Upper lobe of right lung (tissue), 1 donor: Measurements from ENCODE around the gene TARBP2. TPM values are rescaled to one million over a fixed set of nuclear protein-coding genes. Genes with fewer than 3 reads are reported as not detected.
A peak's percentile ranks its signal among the peaks of the same experiment; 100 is the strongest.
"Not testable (repeated sequence)": the region's sequence is repeated elsewhere in the genome, so short reads cannot be mapped to it uniquely, and the experiment has no call there.

Experiments used
- ATAC-seq: fragments of 200-7000 bp; cut with Tn5 transposase; one replicate; pipeline ENCODE4 v1.9.1; 2020; ENCODE audit warnings: mild to moderate bottlenecking, moderate library complexity
- DNase-seq: peaks from one replicate; pipeline ENCODE4 v3.0.0-alpha.2; 2020
- H3K27ac ChIP-seq: fragments of 200-600 bp; one replicate; pipeline ENCODE4 v1.8.0; 2022
- H3K27me3 ChIP-seq: fragments of 200-600 bp; one replicate; pipeline ENCODE4 v1.8.0; 2022; ENCODE audit warnings: mild to moderate bottlenecking
- H3K36me3 ChIP-seq: fragments of 200-600 bp; one replicate; pipeline ENCODE4 v1.8.0; 2022
- H3K4me1 ChIP-seq: fragments of 200-600 bp; one replicate; pipeline ENCODE4 v1.8.0; 2022
- H3K4me3 ChIP-seq: fragments of 200-600 bp; one replicate; pipeline ENCODE4 v1.8.0; 2022; ENCODE audit warnings: mild to moderate bottlenecking
- H3K9me3 ChIP-seq: fragments of 200-600 bp; one replicate; pipeline ENCODE4 v1.8.0; 2022
- CTCF ChIP-seq: fragments of 200-600 bp; IDR thresholded peaks from one replicate; pipeline ENCODE4 v1.8.0; 2022; ENCODE audit warnings: antibody characterized with exemption
- intact Hi-C: fragments of 100-400 bp; cut with DNase I; formaldehyde crosslinking; loops from one replicate; pipeline ENCODE4 v1.11.0; 2022
- total RNA-seq: library from RNA; stranded (reverse); fragmentation: NEBNext Ultra II Directional; extraction: Animal tissue kit (Norgen Biotek cat#: 25700); gene quantifications from one replicate; pipeline ENCODE4 v1.2.1, GENCODE V29; 2021
- donor health status: DM: no; HTN: yes; CAD: no; lungs with severe emphysema.

TARBP2 gene
- total RNA-seq, 1 donor from 2014 or later: 33.1 TPM

- intact Hi-C loops: loop anchor here (10.0 kb wide), 1 partner anchor 71 kb away; no protein-coding TSS in a partner anchor
- Histone ChIP-seq H3K27me3 (no peaks in the 10 kb centered on the region), H3K9me3 (no peaks in the 10 kb centered on the region), H3K36me3 (peaks cover 53% of the 10 kb centered on the region), H3K27ac (peak overlapping the region; percentile 47), H3K4me3 (no peak overlapping the region), H3K4me1 (peaks cover 19% of the 10 kb centered on the region)
- TF ChIP-seq CTCF: peak; percentile 75
- no peak for DNase-seq
- ATAC-seq: peak; percentile 94
Measured at GRCh38 chr12:53543539-53543938, 42.5 kb downstream of the TARBP2 start.

GRCh38 chr12:53548354-53548753 is 47.3 kb downstream of the TARBP2 start:
- not testable (repeated sequence) for H3K9me3 ChIP-seq, H3K4me3 ChIP-seq, ATAC-seq, H3K4me1 ChIP-seq, H3K27me3 ChIP-seq, DNase-seq, H3K27ac ChIP-seq
- intact Hi-C loops: loop anchor here (5.0 to 10.0 kb wide), 2 partner anchors 66 to 124 kb away; no protein-coding TSS in a partner anchor
- peaks cover 51% of the 10 kb centered on the region for H3K36me3 ChIP-seq

GRCh38 chr12:53550131-53550530 is 49.0 kb downstream of the TARBP2 start:
- H3K4me1 ChIP-seq, H3K9me3 ChIP-seq, H3K4me3 ChIP-seq, H3K27ac ChIP-seq, DNase-seq, intact Hi-C loops, ATAC-seq, H3K27me3 ChIP-seq: not testable (repeated sequence)
- peaks cover 51% of the 10 kb centered on the region for H3K36me3 ChIP-seq

GRCh38 chr12:53550595-53550994 is 49.5 kb downstream of the TARBP2 start:
- Histone ChIP-seq H3K36me3 (peaks cover 51% of the 10 kb centered on the region), H3K27ac (no peak overlapping the region), H3K4me1 (no peaks in the 10 kb centered on the region), H3K4me3 (no peak overlapping the region), H3K9me3 (no peaks in the 10 kb centered on the region), H3K27me3 (no peaks in the 10 kb centered on the region)
- intact Hi-C loops: no loop called here
- no peak for TF ChIP-seq CTCF
- ATAC-seq (no peak), DNase-seq (no peak)

GRCh38 chr12:53551889-53552291 is 50.8 kb downstream of the TARBP2 start:
- Histone ChIP-seq H3K4me3 (no peak overlapping the region), H3K36me3 (peaks cover 51% of the 10 kb centered on the region), H3K4me1 (no peaks in the 10 kb centered on the region), H3K27ac (no peak overlapping the region), H3K27me3 (no peaks in the 10 kb centered on the region), H3K9me3 (no peaks in the 10 kb centered on the region)
- no peak for DNase-seq
- no peak for ATAC-seq
- TF ChIP-seq CTCF: no peak
- intact Hi-C loops: no loop called here

- intact Hi-C loops: no loop called here
- H3K4me1 ChIP-seq: no peaks in the 10 kb centered on the region
- no peak for TF ChIP-seq CTCF
- ATAC-seq: no peak
- H3K4me3 ChIP-seq: no peak overlapping the region
- H3K27ac ChIP-seq: no peak overlapping the region
- no peaks in the 10 kb centered on the region for H3K9me3 ChIP-seq
- DNase-seq: no peak
- H3K36me3 ChIP-seq: peaks cover 48% of the 10 kb centered on the region
- H3K27me3 ChIP-seq: no peaks in the 10 kb centered on the region
Measured at GRCh38 chr12:53552361-53553327, 51.6 kb downstream of the TARBP2 start.

Other genes with a start within 250 kb of the TARBP2 start
- 0.35 TPM for gene ESPL1, start 233.0 kb upstream of the TARBP2 start, total RNA-seq
- 424 TPM for gene PFDN5, start 205.7 kb upstream of the TARBP2 start, total RNA-seq
- 41.9 TPM for gene MYG1, start 201.6 kb upstream of the TARBP2 start, total RNA-seq
- gene AAAS, start 179.7 kb upstream of the TARBP2 start, total RNA-seq: 43.2 TPM
- not detected for gene SP7, start 164.9 kb upstream of the TARBP2 start, total RNA-seq
- gene SP1, start 121.1 kb upstream of the TARBP2 start, total RNA-seq: 87.7 TPM
- gene AMHR2, start 77.4 kb upstream of the TARBP2 start, total RNA-seq: 0.46 TPM
- 172 TPM for gene PRR13, start 59.5 kb upstream of the TARBP2 start, total RNA-seq
- 727 TPM for gene PCBP2, start 49.2 kb upstream of the TARBP2 start, total RNA-seq
- 22.3 TPM for gene MAP3K12, start 1.8 kb upstream of the TARBP2 start, total RNA-seq
- gene NPFF, start 6.2 kb downstream of the TARBP2 start, total RNA-seq: not detected
- gene ATF7, start 125.1 kb downstream of the TARBP2 start, total RNA-seq: 54.0 TPM
- gene ATP5MC2, start 174.8 kb downstream of the TARBP2 start, total RNA-seq: 236 TPM
- 191 TPM for gene CALCOCO1, start 226.2 kb downstream of the TARBP2 start, total RNA-seq